Neuron (in vitro differentiated cells): ENCODE data around the gene YPEL1.

ENCODE experiments used
- H2AFZ ChIP-seq: one replicate; pipeline ENCODE4 v1.6.1; 2013; ENCODE audit warnings: low read depth, mild to moderate bottlenecking, inconsistent platforms, low read length, moderate library complexity
- H3K27me3 ChIP-seq: one replicate; pipeline ENCODE4 v1.6.1; 2013; ENCODE audit warnings: low read length; ENCODE audit not compliant: insufficient read depth
- H3K36me3 ChIP-seq: one replicate; pipeline ENCODE4 v1.6.1; 2013; ENCODE audit warnings: low read length; ENCODE audit not compliant: insufficient read depth
- H3K4me1 ChIP-seq: one replicate; pipeline ENCODE4 v1.6.1; 2013; ENCODE audit warnings: low read length; ENCODE audit not compliant: insufficient read depth
- H3K4me3 ChIP-seq: 2 replicates; pipeline ENCODE4 v1.5.1; 2013; ENCODE audit warnings: mild to moderate bottlenecking, low read length, moderate library complexity
- H3K9me3 ChIP-seq: one replicate; pipeline ENCODE4 v1.6.1; 2013; ENCODE audit warnings: low read length

Gene YPEL1

GRCh38 chr22:21735200-21736083 is at the start of gene YPEL1:
Gene YPEL1, minus strand, starts transcription at chr22:21735794. Its CDS starts 25,050 bp downstream, at chr22:21710744.
- no peaks in the 10 kb centered on the region for H3K9me3 ChIP-seq
- peaks cover 2% of the 10 kb centered on the region for H3K27me3 ChIP-seq

GRCh38 chr22:21780259-21780658 is 44.7 kb upstream of the YPEL1 start:
- peaks cover 44% of the 10 kb centered on the region for H3K36me3 ChIP-seq
- H3K9me3 ChIP-seq, result no peaks in the 10 kb centered on the region
- H3K27me3 ChIP-seq, result no peaks in the 10 kb centered on the region
- no peak overlapping the region for H3K4me3 ChIP-seq
- no peak overlapping the region for H2AFZ ChIP-seq
- no peaks in the 10 kb centered on the region for H3K4me1 ChIP-seq

More at GRCh38 chr22:21735200-21736083, at the start of gene YPEL1:
- peak within 1 kb of the TSS; percentile 70 for H2AFZ ChIP-seq
- peaks cover 9% of the 10 kb centered on the region for H3K4me1 ChIP-seq
- H3K4me3 ChIP-seq, result peak within 1 kb of the TSS; percentile 94
- peaks cover 2% of the 10 kb centered on the region for H3K36me3 ChIP-seq

DNA sequence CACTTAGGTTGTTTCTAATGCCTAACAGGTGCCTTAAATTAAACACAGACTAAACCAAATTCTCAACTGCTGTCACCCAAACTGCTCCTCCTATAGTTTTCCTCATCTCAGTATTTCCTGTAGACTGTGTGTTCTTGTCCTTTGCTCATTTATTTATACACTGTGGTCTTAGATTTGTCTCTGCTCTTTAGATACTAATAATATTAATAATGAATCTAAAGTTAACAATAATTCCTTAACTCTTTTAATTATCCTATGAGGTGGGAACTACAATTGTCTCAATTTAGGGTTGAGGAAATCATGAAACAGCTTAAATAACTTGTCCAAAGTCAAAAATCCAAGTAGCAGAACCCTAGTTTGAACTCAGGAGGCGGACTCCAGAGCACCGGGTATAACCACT is 43.9 kb upstream of the YPEL1 start:
- H3K9me3 ChIP-seq, result no peaks in the 10 kb centered on the region
- peaks cover 35% of the 10 kb centered on the region for H3K36me3 ChIP-seq
- no peaks in the 10 kb centered on the region for H3K4me1 ChIP-seq
- H3K27me3 ChIP-seq, result no peaks in the 10 kb centered on the region
- H3K4me3 ChIP-seq, result no peak overlapping the region
- H2AFZ ChIP-seq, result no peak overlapping the region

DNA sequence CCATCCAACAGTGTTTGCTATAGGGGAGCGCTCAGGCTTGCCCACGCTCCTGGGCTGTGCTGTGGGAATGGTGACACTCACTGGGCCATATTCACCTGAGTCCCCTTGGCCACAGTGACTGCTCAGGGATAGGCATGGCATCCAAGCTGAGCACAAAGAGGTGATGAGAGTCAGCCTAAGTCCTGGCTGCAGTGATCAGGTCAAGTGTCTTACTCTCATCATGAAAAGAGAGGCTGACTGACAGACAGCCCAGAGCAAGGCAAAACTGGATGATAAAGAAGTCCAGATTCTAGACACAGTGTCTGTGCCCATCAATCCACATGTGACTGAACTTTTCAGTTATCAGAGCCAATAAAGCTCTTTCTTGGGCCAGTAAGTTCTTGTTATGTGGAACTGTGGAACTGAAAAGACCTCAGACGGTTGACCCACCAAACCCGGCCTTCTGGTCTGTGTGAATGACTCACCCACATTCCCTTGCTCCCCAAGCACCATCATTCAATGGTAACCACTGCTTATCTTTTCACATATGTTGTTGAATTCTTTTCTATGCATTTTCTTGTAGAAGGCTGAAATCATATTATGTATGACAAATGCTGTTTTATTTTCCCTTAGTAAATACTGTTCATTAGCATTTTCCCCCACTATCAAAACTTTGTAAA is 43.2 kb upstream of the YPEL1 start:
- Histone ChIP-seq H2AFZ (no peak overlapping the region), H3K4me3 (no peak overlapping the region), H3K4me1 (no peaks in the 10 kb centered on the region), H3K36me3 (peaks cover 36% of the 10 kb centered on the region), H3K9me3 (no peaks in the 10 kb centered on the region), H3K27me3 (no peaks in the 10 kb centered on the region)

GRCh38 chr22:21771631-21771976 is 36.0 kb upstream of the YPEL1 start:
- Histone ChIP-seq H3K9me3 (no peaks in the 10 kb centered on the region), H3K36me3 (peaks cover 68% of the 10 kb centered on the region)

DNA sequence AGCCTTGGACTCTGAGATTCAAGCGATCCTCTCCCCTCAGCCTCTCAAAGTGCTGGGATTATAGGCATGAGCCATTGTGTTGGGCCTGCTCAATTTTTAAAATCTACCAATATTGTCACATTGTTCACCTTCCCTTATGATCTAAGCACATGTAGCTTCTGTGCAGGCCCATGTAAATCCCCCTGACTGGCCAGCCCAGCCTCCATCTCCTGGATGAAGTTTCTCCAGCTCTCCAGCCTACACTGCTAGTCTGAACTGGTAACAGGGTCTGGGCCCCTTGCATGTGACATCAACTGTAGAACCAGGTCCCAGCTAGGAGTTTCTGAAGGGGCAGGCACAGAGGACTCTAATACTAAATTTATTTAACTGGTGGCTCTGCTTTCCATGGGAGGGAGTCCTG is 32.8 kb upstream of the YPEL1 start:
- H2AFZ ChIP-seq, result no peak overlapping the region
- no peak overlapping the region for H3K4me3 ChIP-seq
- no peaks in the 10 kb centered on the region for H3K4me1 ChIP-seq
- H3K9me3 ChIP-seq, result no peaks in the 10 kb centered on the region
- H3K27me3 ChIP-seq, result no peaks in the 10 kb centered on the region
- peaks cover 84% of the 10 kb centered on the region for H3K36me3 ChIP-seq

More at GRCh38 chr22:21771631-21771976, 36.0 kb upstream of the YPEL1 start:
- Histone ChIP-seq H3K4me3 (no peak overlapping the region), H2AFZ (no peak overlapping the region), H3K4me1 (no peaks in the 10 kb centered on the region), H3K27me3 (no peaks in the 10 kb centered on the region)

- H3K9me3 ChIP-seq, result no peaks in the 10 kb centered on the region
- no peak overlapping the region for H2AFZ ChIP-seq
- no peaks in the 10 kb centered on the region for H3K27me3 ChIP-seq
- no peaks in the 10 kb centered on the region for H3K4me1 ChIP-seq
- no peak overlapping the region for H3K4me3 ChIP-seq
- peaks cover 87% of the 10 kb centered on the region for H3K36me3 ChIP-seq
Observed at GRCh38 chr22:21766691-21767462, 31.3 kb upstream of the YPEL1 start.

DNA sequence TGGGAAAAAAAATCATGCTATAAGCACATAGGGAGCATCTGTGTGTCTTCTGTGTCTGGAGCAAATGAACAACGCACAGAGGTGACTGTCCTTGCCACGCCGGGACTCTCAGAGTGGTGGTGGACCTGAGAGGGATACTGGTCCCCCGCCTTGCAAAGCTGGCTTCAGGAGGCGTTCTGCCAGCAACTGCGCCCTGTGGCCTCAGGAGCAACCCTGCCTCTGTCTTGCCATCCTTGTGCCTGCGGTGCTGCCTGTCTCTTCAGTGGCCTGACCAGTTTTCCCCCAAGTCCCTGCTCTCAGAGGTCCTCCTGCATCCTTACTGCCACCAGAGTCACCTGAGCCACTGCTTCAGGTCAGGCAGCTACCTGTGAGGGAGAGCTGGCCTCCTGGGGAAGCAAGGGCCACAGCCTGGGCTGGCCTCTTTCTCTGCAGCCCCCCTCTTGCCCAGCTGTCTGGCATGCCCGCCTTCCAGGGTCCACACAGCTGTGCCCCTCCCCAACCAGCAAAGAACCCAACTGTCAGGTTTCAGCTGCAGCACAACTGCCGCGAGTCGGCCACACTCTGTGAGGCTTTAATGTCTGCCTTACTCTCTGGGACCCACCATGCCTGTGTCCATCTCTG is 30.4 kb upstream of the YPEL1 start:
- Histone ChIP-seq H3K4me3 (no peak overlapping the region), H3K27me3 (no peaks in the 10 kb centered on the region), H3K4me1 (no peaks in the 10 kb centered on the region), H3K9me3 (no peaks in the 10 kb centered on the region), H2AFZ (no peak overlapping the region), H3K36me3 (peaks cover 85% of the 10 kb centered on the region)

DNA sequence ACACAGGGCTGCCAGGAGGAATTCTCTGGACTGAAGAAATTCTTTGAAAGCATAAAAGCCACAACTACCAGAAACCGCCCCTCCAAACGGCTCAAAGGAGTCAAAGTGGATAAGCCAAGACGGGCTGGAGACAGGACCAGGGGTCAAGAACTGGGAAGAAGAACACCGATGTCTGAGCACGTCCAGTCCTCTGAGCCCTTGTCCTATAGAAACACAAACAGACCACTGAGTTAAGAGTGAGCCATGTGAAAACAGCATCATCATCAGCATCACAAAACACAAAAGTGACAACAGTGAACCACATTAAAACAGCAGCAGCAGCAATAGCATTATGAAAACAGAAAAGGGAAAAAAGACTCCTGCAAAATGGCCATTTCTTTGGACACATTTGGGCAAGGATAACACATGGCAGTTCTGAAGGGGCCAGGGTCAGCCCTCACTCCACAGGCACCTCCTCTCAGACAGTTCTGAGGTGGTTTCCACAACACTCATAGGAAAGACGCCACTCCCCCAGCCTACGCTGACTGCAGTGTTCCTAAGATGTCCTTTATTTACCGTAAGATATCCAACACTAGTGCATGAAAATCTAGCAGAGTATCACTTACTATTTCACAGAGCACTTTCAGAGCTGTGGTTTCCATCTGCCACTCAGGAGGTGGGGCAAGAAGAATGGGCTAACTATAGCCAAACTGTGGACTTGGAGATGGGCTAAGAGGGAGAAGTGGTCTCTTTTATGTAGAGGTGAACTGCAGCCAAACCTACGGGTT is 28.6 kb upstream of the YPEL1 start:
- no peaks in the 10 kb centered on the region for H3K9me3 ChIP-seq
- no peaks in the 10 kb centered on the region for H3K27me3 ChIP-seq
- no peak overlapping the region for H3K4me3 ChIP-seq
- H3K36me3 ChIP-seq, result peaks cover 79% of the 10 kb centered on the region
- H2AFZ ChIP-seq, result no peak overlapping the region
- no peaks in the 10 kb centered on the region for H3K4me1 ChIP-seq

GRCh38 chr22:21762712-21763581 is 27.4 kb upstream of the YPEL1 start:
- no peaks in the 10 kb centered on the region for H3K4me1 ChIP-seq
- H3K4me3 ChIP-seq, result no peak overlapping the region
- H3K27me3 ChIP-seq, result no peaks in the 10 kb centered on the region
- H3K9me3 ChIP-seq, result no peaks in the 10 kb centered on the region
- H3K36me3 ChIP-seq, result peaks cover 76% of the 10 kb centered on the region
- H2AFZ ChIP-seq, result no peak overlapping the region

GRCh38 chr22:21761994-21762680 is 26.5 kb upstream of the YPEL1 start:
- Histone ChIP-seq H3K36me3 (peaks cover 69% of the 10 kb centered on the region), H3K27me3 (no peaks in the 10 kb centered on the region), H3K4me1 (no peaks in the 10 kb centered on the region), H2AFZ (no peak overlapping the region), H3K4me3 (no peak overlapping the region), H3K9me3 (no peaks in the 10 kb centered on the region)
